BLaER1 (cell line): ENCODE results near the gene SLC2A9.
A peak's percentile ranks its signal among the peaks of the same experiment; 100 is the strongest.

Experiments
- H3K27ac ChIP-seq: shearing (Covaris generic); formaldehyde crosslinking; 2 replicates; pipeline ENCODE4 v1.8.1; 2022
- H3K27me3 ChIP-seq: shearing (Covaris generic); formaldehyde crosslinking; 2 replicates; pipeline ENCODE4 v1.8.1; 2022
- H3K36me3 ChIP-seq: shearing (Covaris generic); formaldehyde crosslinking; 2 replicates; pipeline ENCODE4 v1.8.1; 2022
- H3K4me1 ChIP-seq: shearing (Covaris generic); formaldehyde crosslinking; 2 replicates; pipeline ENCODE4 v1.8.1; 2022
- H3K4me2 ChIP-seq: shearing (Covaris generic); formaldehyde crosslinking; 2 replicates; pipeline ENCODE4 v1.8.1; 2022
- H3K4me3 ChIP-seq: shearing (Covaris generic); formaldehyde crosslinking; 2 replicates; pipeline ENCODE4 v1.8.1; 2022
- H3K9ac ChIP-seq: shearing (Covaris generic); formaldehyde crosslinking; 2 replicates; pipeline ENCODE4 v1.8.1; 2022
- H3K9me3 ChIP-seq: shearing (Covaris generic); formaldehyde crosslinking; 2 replicates; pipeline ENCODE4 v1.8.1; 2022
- H4K20me1 ChIP-seq: shearing (Covaris generic); formaldehyde crosslinking; 2 replicates; pipeline ENCODE4 v1.8.1; 2022
- Cebpa-rat ChIP-seq: shearing (Covaris generic); IDR thresholded peaks from 2 replicates; pipeline ENCODE4 v1.8.1; 2022

Gene SLC2A9

DNA sequence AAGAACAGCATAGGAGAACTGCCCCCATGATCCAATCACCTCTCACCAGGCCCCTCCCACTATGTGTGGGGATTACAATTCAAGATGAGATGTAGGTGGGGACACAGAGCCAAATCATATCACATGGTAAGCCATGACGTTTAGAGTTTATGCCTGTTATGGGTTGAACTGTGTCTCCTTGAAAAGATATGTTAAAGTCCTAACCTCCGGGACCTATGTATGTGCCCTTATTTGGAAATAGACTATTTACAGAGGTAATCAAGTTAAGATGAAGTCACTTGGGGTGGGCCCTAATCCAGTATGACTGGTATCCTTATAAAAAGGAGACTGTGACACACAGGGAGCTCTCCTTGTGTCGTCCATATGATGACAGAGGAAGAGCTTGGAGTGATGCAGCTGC, 25.2 kb upstream of the SLC2A9 start:
- H3K4me3 ChIP-seq = no peak overlapping the region
- H3K4me2 ChIP-seq = no peak overlapping the region
- H3K9me3 ChIP-seq = peaks cover 25% of the 10 kb centered on the region
- H3K36me3 ChIP-seq = no peaks in the 10 kb centered on the region
- no peak overlapping the region for H3K27ac ChIP-seq
- H3K27me3 ChIP-seq = no peaks in the 10 kb centered on the region
- TF ChIP-seq Cebpa-rat = no peak
- no peak overlapping the region for H3K9ac ChIP-seq
- no peaks in the 10 kb centered on the region for H3K4me1 ChIP-seq
- H4K20me1 ChIP-seq = no peaks in the 10 kb centered on the region

DNA sequence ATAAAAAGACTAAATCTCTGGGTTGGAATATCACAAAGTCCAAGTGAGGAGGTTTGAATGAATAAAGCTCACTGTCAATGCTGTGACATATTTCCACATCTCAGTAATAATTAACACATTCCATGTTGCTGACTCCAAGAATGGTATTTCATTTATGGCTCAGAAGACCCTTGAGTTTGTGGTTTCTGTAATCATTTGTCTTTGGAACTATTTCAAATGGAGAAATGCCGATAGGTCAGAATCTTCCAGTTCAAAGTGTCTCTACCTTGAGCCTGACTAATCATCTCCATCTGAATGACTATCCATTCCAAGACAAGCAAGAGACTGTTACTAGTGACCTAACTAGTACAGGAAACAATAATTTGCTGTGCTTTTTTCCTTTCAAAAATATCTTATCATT, 24.2 kb upstream of the SLC2A9 start:
- no peak overlapping the region for H3K9ac ChIP-seq
- no peak overlapping the region for H3K4me2 ChIP-seq
- no peak overlapping the region for H3K27ac ChIP-seq
- H3K4me1 ChIP-seq = no peaks in the 10 kb centered on the region
- H3K9me3 ChIP-seq = peaks cover 30% of the 10 kb centered on the region
- no peaks in the 10 kb centered on the region for H3K27me3 ChIP-seq
- H4K20me1 ChIP-seq = no peaks in the 10 kb centered on the region
- no peaks in the 10 kb centered on the region for H3K36me3 ChIP-seq
- no peak overlapping the region for H3K4me3 ChIP-seq
- TF ChIP-seq Cebpa-rat = no peak

DNA sequence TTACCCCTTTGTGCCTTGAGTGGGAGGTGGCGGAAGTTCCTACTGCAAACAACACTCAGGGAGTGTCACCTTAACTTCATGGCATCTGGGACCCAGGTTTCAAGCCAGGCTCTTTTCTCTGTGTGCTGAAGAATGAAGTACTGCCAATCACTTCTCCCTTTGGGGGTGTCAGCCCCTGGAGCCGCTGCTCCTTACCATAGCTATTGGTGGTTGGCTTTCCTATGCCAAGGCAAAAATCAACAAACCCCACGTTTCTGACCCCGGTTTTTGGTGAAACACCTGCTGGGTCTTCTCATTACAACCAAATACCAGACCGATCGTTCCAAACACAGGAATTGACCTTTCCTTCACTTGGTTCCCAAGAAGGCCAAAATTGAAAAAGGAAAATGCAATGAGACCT, 19.7 kb upstream of the SLC2A9 start:
- H3K9me3 ChIP-seq = peaks cover 30% of the 10 kb centered on the region
- H3K4me2 ChIP-seq = no peak overlapping the region
- no peaks in the 10 kb centered on the region for H3K4me1 ChIP-seq
- H3K36me3 ChIP-seq = no peaks in the 10 kb centered on the region
- H3K9ac ChIP-seq = no peak overlapping the region
- no peak overlapping the region for H3K27ac ChIP-seq
- no peaks in the 10 kb centered on the region for H3K27me3 ChIP-seq
- no peaks in the 10 kb centered on the region for H4K20me1 ChIP-seq
- no peak overlapping the region for H3K4me3 ChIP-seq
- TF ChIP-seq Cebpa-rat = no peak

DNA sequence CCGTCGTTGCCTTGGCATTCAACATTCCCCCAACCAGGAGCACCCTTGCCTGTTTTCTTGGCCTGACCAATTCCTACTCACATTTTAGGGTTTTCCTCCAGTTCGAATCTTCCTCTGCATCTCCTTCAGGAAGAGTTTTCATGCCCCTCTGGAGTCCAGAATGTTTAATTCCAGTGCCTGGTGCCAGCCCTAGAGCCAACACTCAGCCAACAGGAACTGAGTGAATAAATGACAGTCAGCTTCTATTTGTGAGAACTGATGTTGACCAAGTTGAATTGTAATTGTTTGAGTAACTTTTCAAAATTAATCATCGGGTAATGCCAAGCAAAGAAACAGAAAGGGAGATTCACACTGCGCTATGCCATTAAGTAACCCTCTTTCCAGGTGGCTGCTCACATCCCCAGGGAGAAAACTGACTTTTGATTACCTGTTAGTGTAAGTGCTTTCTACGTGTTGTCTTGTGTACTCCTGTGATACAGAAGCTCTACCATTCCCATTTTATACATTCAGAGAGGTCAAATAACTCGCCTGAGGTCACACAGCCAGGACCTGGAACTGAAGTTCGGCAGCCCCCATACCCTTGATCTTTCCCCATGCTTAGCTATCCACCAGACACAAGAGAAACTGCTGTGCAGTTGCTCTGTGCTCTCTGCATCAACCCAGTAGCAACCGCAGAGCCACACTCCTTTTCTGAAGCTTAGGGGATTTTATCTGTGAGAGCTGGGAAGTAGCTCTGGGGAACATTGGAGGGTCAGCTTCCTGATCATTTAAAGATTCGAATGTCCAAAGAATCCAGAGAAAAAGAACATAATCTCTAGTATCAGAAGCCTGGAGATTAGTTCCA, 19.0 kb upstream of the SLC2A9 start:
- H3K36me3 ChIP-seq = no peaks in the 10 kb centered on the region
- no peaks in the 10 kb centered on the region for H4K20me1 ChIP-seq
- H3K4me1 ChIP-seq = no peaks in the 10 kb centered on the region
- H3K4me2 ChIP-seq = no peak overlapping the region
- no peak for TF ChIP-seq Cebpa-rat
- H3K4me3 ChIP-seq = no peak overlapping the region
- H3K9ac ChIP-seq = no peak overlapping the region
- no peaks in the 10 kb centered on the region for H3K27me3 ChIP-seq
- peaks cover 30% of the 10 kb centered on the region for H3K9me3 ChIP-seq
- no peak overlapping the region for H3K27ac ChIP-seq

DNA sequence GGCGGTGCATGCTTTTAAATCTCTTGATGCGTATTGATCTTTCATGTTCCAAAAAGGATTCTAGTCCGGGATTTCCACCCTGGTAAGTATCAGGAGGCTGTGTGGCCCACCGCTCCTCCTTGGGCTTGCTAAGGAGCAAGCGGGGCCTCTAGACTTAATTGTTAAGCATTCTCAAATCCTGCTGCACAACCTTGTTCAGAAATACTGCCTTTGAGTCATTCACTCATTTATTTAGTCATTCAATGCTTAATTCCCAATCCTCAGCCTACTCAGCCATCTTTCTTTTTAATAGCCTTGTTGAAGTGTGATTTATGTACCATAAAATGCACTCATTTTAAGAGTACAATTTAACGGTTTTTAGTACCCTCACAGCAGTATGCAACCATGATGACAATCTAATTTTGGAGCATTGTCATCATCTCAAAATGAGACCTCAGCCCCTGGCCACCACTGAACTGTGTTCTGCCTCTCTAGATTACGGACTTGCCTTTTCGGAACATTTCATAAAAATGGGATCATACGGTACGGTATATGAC, 15.6 kb upstream of the SLC2A9 start:
- TF ChIP-seq Cebpa-rat = no peak
- no peak overlapping the region for H3K9ac ChIP-seq
- no peak overlapping the region for H3K27ac ChIP-seq
- H3K4me1 ChIP-seq = peaks cover 27% of the 10 kb centered on the region
- no peaks in the 10 kb centered on the region for H4K20me1 ChIP-seq
- H3K9me3 ChIP-seq = peaks cover 8% of the 10 kb centered on the region
- H3K4me3 ChIP-seq = no peak overlapping the region
- no peaks in the 10 kb centered on the region for H3K27me3 ChIP-seq
- H3K36me3 ChIP-seq = no peaks in the 10 kb centered on the region
- H3K4me2 ChIP-seq = no peak overlapping the region

DNA sequence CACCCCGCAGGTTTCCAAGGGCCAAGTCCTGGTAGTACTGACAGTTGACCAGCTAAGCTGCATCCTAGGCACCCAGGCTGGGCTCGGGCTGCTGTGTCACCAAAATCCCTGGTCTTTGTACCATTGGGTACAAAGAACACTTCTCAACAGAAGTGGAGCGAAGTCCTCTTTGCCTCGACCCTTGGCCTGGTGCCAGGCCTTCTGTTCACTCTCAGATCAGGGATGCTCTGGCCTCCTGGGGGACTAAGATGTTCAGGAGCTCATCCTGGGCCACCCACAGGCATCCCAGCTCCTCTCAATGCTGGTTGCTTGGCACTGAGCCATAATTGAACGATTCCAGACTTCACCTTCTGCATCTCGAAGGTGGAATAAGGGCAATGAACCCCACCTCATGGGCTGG, 13.8 kb upstream of the SLC2A9 start:
- no peak overlapping the region for H3K9ac ChIP-seq

DNA sequence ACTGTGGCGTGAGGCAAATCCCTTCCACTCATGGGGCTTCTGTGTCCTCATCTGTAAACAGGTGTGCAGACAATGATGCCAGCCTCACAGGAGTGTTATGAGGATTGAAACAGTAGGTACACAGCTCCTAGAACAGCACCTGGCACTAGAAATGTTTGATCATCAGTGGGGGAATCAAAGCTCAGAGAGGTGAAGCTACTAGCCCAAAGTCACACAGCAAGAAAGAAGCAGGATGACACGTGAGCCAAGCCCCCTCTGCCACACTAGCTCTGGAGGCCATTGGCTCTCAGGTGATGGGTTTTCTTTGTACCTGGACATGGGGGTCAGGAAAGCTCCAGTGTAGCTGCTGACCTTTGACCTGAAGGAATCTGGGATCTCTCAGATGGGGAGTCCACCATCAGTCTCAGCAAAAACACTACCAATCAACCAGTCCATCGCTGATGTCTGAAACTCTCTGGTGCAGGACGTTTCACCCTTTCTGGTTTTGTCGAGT, 13.4 kb upstream of the SLC2A9 start:
- H3K9me3 ChIP-seq = no peaks in the 10 kb centered on the region
- H4K20me1 ChIP-seq = no peaks in the 10 kb centered on the region
- no peaks in the 10 kb centered on the region for H3K36me3 ChIP-seq
- H3K9ac ChIP-seq = no peak overlapping the region
- peaks cover 42% of the 10 kb centered on the region for H3K4me1 ChIP-seq
- no peak overlapping the region for H3K4me3 ChIP-seq
- H3K27ac ChIP-seq = peak overlapping the region; percentile 72
- peak overlapping the region; percentile 80 for H3K4me2 ChIP-seq
- TF ChIP-seq Cebpa-rat = no peak
- H3K27me3 ChIP-seq = no peaks in the 10 kb centered on the region

More for the DNA sequence above, 13.8 kb upstream of the SLC2A9 start:
- no peak overlapping the region for H3K27ac ChIP-seq
- no peak for TF ChIP-seq Cebpa-rat
- no peaks in the 10 kb centered on the region for H3K9me3 ChIP-seq
- no peaks in the 10 kb centered on the region for H3K27me3 ChIP-seq
- no peaks in the 10 kb centered on the region for H4K20me1 ChIP-seq
- no peaks in the 10 kb centered on the region for H3K36me3 ChIP-seq
- H3K4me1 ChIP-seq = peaks cover 42% of the 10 kb centered on the region
- H3K4me3 ChIP-seq = no peak overlapping the region
- H3K4me2 ChIP-seq = no peak overlapping the region

DNA sequence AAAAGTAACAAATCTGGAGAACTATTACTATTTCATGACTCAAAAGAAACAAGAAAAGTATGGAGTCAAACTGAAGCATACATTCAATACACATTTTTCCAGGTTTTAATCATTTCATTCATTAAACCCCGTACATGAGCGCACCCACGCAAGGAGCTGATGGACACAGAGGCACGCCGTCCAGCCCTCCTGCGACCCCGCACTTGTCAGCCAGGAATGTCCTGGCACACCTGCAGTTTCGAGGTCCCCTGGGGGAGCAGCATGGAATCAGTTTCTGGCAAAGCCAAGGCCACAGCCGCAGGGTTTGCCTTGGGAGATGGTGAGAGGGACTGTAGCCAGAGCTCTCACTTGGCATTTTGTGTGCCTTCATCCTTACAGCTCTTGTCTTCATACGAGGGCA, 12.8 kb upstream of the SLC2A9 start:
- peaks cover 42% of the 10 kb centered on the region for H3K4me1 ChIP-seq
- H3K27ac ChIP-seq = peak overlapping the region; percentile 72
- H4K20me1 ChIP-seq = no peaks in the 10 kb centered on the region
- no peaks in the 10 kb centered on the region for H3K9me3 ChIP-seq
- peak overlapping the region; percentile 36; the same call in 1 of the 2 replicates for H3K9ac ChIP-seq
- H3K4me3 ChIP-seq = no peak overlapping the region
- TF ChIP-seq Cebpa-rat = no peak
- H3K36me3 ChIP-seq = no peaks in the 10 kb centered on the region
- H3K27me3 ChIP-seq = no peaks in the 10 kb centered on the region
- H3K4me2 ChIP-seq = peak overlapping the region; percentile 80

DNA sequence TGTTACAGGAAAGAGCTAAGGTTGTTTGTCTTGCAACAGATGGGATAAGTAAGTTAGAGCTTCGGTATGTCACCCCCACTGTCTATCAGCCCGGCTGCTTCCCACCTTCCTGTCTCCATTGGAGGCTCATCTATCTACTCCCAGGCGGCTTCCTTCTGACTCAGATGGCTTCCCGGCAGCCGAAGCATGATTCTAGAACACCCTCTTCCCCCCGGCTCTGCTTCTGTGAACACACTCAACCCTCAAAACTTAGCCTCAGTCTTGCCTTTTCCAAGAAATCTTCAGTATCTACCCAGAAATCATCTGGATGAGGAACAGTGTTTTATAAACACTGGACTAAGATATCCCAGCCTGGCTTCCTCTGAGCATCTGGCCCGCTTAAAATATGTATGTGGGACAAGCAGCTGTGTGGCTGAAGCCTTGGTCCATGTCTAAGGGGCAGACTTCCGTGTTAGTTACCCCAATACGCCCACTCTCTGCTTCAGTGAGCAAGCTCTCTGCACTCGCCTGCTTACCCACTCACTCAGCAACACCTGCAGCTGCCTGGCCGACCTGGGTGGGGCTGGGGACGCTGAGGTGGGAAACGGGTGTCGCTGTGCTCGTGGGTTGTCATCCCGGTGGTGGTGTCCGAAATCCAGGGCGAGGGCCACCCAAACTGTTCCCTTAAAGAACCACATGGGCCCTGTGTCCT, 12.0 kb upstream of the SLC2A9 start:
- no peaks in the 10 kb centered on the region for H4K20me1 ChIP-seq

DNA sequence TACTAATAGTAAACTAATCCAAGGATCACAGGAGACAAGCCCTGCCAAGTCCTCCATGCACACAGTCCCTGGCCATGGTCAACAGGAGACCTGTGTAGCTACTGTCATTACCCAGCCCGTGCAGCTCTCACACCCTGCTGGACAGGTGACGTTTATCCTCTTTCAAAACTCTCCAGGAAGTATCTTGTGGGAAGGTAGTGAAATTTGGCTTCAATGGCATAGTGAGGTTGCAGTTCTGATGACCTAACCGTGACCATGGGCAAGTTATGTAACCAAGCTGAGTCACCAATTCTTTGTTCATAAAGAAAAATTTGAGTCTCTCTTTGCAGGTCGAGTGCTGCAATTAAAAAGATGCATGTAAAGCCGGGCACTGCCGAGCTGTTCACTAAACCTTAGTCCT, 11.3 kb upstream of the SLC2A9 start:
- H3K4me2 ChIP-seq = peak overlapping the region; percentile 80
- no peak for TF ChIP-seq Cebpa-rat
- H4K20me1 ChIP-seq = no peaks in the 10 kb centered on the region
- H3K9me3 ChIP-seq = no peaks in the 10 kb centered on the region
- H3K27ac ChIP-seq = peak overlapping the region; percentile 72
- no peaks in the 10 kb centered on the region for H3K36me3 ChIP-seq
- H3K4me1 ChIP-seq = peaks cover 42% of the 10 kb centered on the region
- peak overlapping the region; percentile 36; the same call in 1 of the 2 replicates for H3K9ac ChIP-seq
- H3K4me3 ChIP-seq = 0 out of 2 replicates have a peak overlapping the region, but pooled peaks have one; percentile 36
- no peaks in the 10 kb centered on the region for H3K27me3 ChIP-seq

More for the DNA sequence above, 12.0 kb upstream of the SLC2A9 start:
- Histone ChIP-seq H3K4me2 (peak overlapping the region; percentile 80), H3K27me3 (no peaks in the 10 kb centered on the region), H3K9ac (peak overlapping the region; percentile 36; the same call in 1 of the 2 replicates), H3K4me3 (peak overlapping the region; percentile 36; the same call in 1 of the 2 replicates), H3K36me3 (no peaks in the 10 kb centered on the region), H3K27ac (peak overlapping the region; percentile 72), H3K9me3 (no peaks in the 10 kb centered on the region), H3K4me1 (peaks cover 42% of the 10 kb centered on the region)
- TF ChIP-seq Cebpa-rat = no peak
